Neural cell (in vitro differentiated cells): ENCODE results near the gene GP5. TPM values are rescaled to one million over a fixed set of nuclear protein-coding genes. Genes with fewer than 3 reads are reported as not detected.

ENCODE experiments used
- H2AFZ ChIP-seq: fragments of 200-600, 300-800 bp; sonication (generic), shearing (Covaris generic); 2 replicates; pipeline ENCODE4 v1.6.0; 2014; ENCODE audit warnings: low read depth, mild to moderate bottlenecking, antibody characterized with exemption, low read length, moderate library complexity
- H3F3A ChIP-seq: fragments of 200-600 bp; shearing (Covaris generic); 2 replicates; pipeline ENCODE4 v1.6.1; 2016; ENCODE audit warnings: mild to moderate bottlenecking, moderate library complexity, mixed read lengths, antibody characterized with exemption, low read length; ENCODE audit not compliant: insufficient read depth, poor library complexity, severe bottlenecking
- H3K27ac ChIP-seq: fragments of 200-600, 300-800 bp; sonication (generic), shearing (Covaris generic); 2 replicates; pipeline ENCODE4 v1.5.1; 2014; ENCODE audit warnings: mild to moderate bottlenecking, low read length, moderate library complexity
- H3K27me3 ChIP-seq: fragments of 300-800, 200-600 bp; sonication (generic), shearing (Covaris generic); 2 replicates; pipeline ENCODE4 v1.6.0; 2014; ENCODE audit warnings: mild to moderate bottlenecking, low read depth, low read length, moderate library complexity; ENCODE audit not compliant: insufficient read depth
- H3K36me3 ChIP-seq: fragments of 300-800, 200-600 bp; sonication (generic), shearing (Covaris generic); 2 replicates; pipeline ENCODE4 v1.5.1; 2014; ENCODE audit warnings: mild to moderate bottlenecking, antibody characterized with exemption, low read length, moderate library complexity; ENCODE audit not compliant: insufficient read depth
- H3K4me2 ChIP-seq: fragments of 300-800, 200-600 bp; sonication (generic), shearing (Covaris generic); 2 replicates; pipeline ENCODE4 v1.6.0; 2014; ENCODE audit warnings: mild to moderate bottlenecking, low read length
- H3K4me3 ChIP-seq: fragments of 300-800, 200-600 bp; sonication (generic), shearing (Covaris generic); 2 replicates; pipeline ENCODE4 v1.5.1; 2014; ENCODE audit warnings: mild to moderate bottlenecking, low read length, moderate library complexity
- H3K79me2 ChIP-seq: fragments of 200-600 bp; shearing (Covaris generic); replicated peaks from 2 replicates; pipeline ENCODE4 v1.6.0; 2014; ENCODE audit warnings: mild to moderate bottlenecking, low read length, moderate library complexity; ENCODE audit not compliant: insufficient read depth
- H3K9ac ChIP-seq: fragments of 300-800, 200-600 bp; sonication (generic), shearing (Covaris generic); 2 replicates; pipeline ENCODE4 v1.6.1; 2016; ENCODE audit warnings: mild to moderate bottlenecking, low read length, mixed read lengths
- H3K9me2 ChIP-seq: fragments of 200-600 bp; shearing (Covaris generic); 2 replicates; pipeline ENCODE4 v1.6.1; 2016; ENCODE audit warnings: mild to moderate bottlenecking, low read length, mixed read lengths; ENCODE audit not compliant: insufficient read depth
- H3K9me3 ChIP-seq: fragments of 200-600, 300-800 bp; sonication (generic), shearing (Covaris generic); 2 replicates; pipeline ENCODE4 v1.6.1; 2016; ENCODE audit warnings: mild to moderate bottlenecking, mixed run types, low read length, moderate library complexity, mixed read lengths
- H4K20me1 ChIP-seq: fragments of 200-600 bp; shearing (Covaris generic); 2 replicates; pipeline ENCODE4 v1.6.1; 2016; ENCODE audit warnings: mild to moderate bottlenecking, mixed run types; ENCODE audit not compliant: insufficient read depth
- CTCF ChIP-seq: fragments of 450-650 bp; IDR thresholded peaks from 2 replicates; pipeline ENCODE4 v1.5.1; 2014; ENCODE audit warnings: antibody characterized with exemption, mild to moderate bottlenecking, moderate library complexity; ENCODE audit not compliant: poor library complexity, severe bottlenecking
- EP300 ChIP-seq: fragments of 450-650 bp; conservative IDR thresholded peaks from 2 replicates; pipeline ENCODE4 v1.6.1; 2014; ENCODE audit warnings: antibody characterized with exemption, mild to moderate bottlenecking, moderate library complexity; ENCODE audit not compliant: poor library complexity, severe bottlenecking
- EZH2 ChIP-seq: fragments of 200-600, 300-800 bp; shearing (Covaris generic), sonication (generic); IDR thresholded peaks from 2 replicates; pipeline ENCODE4 v1.6.1; 2014; ENCODE audit warnings: antibody characterized with exemption, low read length, borderline replicate concordance, mild to moderate bottlenecking; ENCODE audit not compliant: insufficient read depth, poor library complexity, severe bottlenecking
- MXI1 ChIP-seq: fragments of 450-650 bp; conservative IDR thresholded peaks from 2 replicates; pipeline ENCODE4 v1.6.1; 2014; ENCODE audit warnings: antibody characterized with exemption, mild to moderate bottlenecking; ENCODE audit not compliant: poor library complexity, severe bottlenecking
- POLR2AphosphoS5 ChIP-seq: IDR thresholded peaks from 2 replicates; pipeline ENCODE4 v1.6.1; 2012
- RAD21 ChIP-seq: fragments of 450-650 bp; conservative IDR thresholded peaks from 2 replicates; pipeline ENCODE4 v1.6.1; 2014; ENCODE audit warnings: antibody characterized with exemption, mild to moderate bottlenecking, moderate library complexity
- REST ChIP-seq: IDR thresholded peaks from 2 replicates; pipeline ENCODE4 v1.6.1; 2012; ENCODE audit warnings: borderline replicate concordance
- SMC3 ChIP-seq: fragments of 450-650 bp; conservative IDR thresholded peaks from 2 replicates; pipeline ENCODE4 v1.6.1; 2014; ENCODE audit warnings: antibody characterized with exemption, mild to moderate bottlenecking, moderate library complexity; ENCODE audit not compliant: poor library complexity
- TAF1 ChIP-seq: IDR thresholded peaks from 2 replicates; pipeline ENCODE4 v1.6.1; 2012; ENCODE audit warnings: low read depth
- polyA plus RNA-seq: library from polyadenylated mRNA; depleted of rRNA; stranded (reverse); fragments of >200 nt; gene quantifications from 2 replicates; pipeline ENCODE4 v1.2.3, GENCODE V29; 2014

The GP5 gene
- polyA plus RNA-seq, 1 donor from 2014 or later, result 0.14 TPM

GRCh38 chr3:194351952-194352536 is 47.0 kb downstream of the GP5 start:
- no peak overlapping the region for H3K4me2 ChIP-seq
- no peaks in the 10 kb centered on the region for H3K9me3 ChIP-seq
- no peaks in the 10 kb centered on the region for H3K79me2 ChIP-seq
- no peak overlapping the region for H3K9ac ChIP-seq
- H3K27ac ChIP-seq, result no peak overlapping the region
- TF ChIP-seq REST, result no peak
- TF ChIP-seq MXI1, result no peak
- TF ChIP-seq RAD21, result no peak
- TF ChIP-seq POLR2AphosphoS5, result no peak
- no peak for TF ChIP-seq TAF1
- TF ChIP-seq EP300, result no peak
- no peak for TF ChIP-seq EZH2
- no peak for TF ChIP-seq SMC3
- TF ChIP-seq CTCF, result no peak
- H3K9me2 ChIP-seq, result no peaks in the 10 kb centered on the region
- no peaks in the 10 kb centered on the region for H3K27me3 ChIP-seq
- no peak overlapping the region for H3K4me3 ChIP-seq
- no peaks in the 10 kb centered on the region for H3F3A ChIP-seq
- H2AFZ ChIP-seq, result no peak overlapping the region
- H3K36me3 ChIP-seq, result no peaks in the 10 kb centered on the region
- no peaks in the 10 kb centered on the region for H4K20me1 ChIP-seq

- TF ChIP-seq MXI1 (no peak), REST (no peak), SMC3 (no peak), TAF1 (no peak), CTCF (no peak), RAD21 (no peak), POLR2AphosphoS5 (no peak), EP300 (no peak), EZH2 (no peak)
Measured at GRCh38 chr3:194351080-194351672, 47.9 kb downstream of the GP5 start, which contains the start of gene CPN2. TSS of gene CPN2 (minus strand) at chr3:194351328. CDS start at chr3:194342702, 8,626 bp downstream.

More at GRCh38 chr3:194351080-194351672, 47.9 kb downstream of the GP5 start, which contains the start of gene CPN2:
- Histone ChIP-seq H3K27ac (no peak within 1 kb of the TSS), H3K27me3 (no peaks in the 10 kb centered on the region), H2AFZ (no peak within 1 kb of the TSS), H3K9me2 (no peaks in the 10 kb centered on the region), H3K4me2 (no peak within 1 kb of the TSS), H3K4me3 (no peak within 1 kb of the TSS), H4K20me1 (no peaks in the 10 kb centered on the region), H3F3A (no peaks in the 10 kb centered on the region), H3K36me3 (no peaks in the 10 kb centered on the region), H3K79me2 (no peaks in the 10 kb centered on the region), H3K9ac (no peak within 1 kb of the TSS), H3K9me3 (no peaks in the 10 kb centered on the region)
